ENCODE measurements around the gene CNFN. TPM values are rescaled to one million over a fixed set of nuclear protein-coding genes. Genes with fewer than 3 reads are reported as not detected.

The CNFN gene
- total and polyA plus RNA-seq, 2 experiments from 2014 or later = 6.7 to 54.5 TPM

- TF ChIP-seq REST (IDR thresholded peaks at IDR 0.05; ENCODE audit: unreplicated experiment) = no peak
These were observed 2.1 kb upstream of the CNFN start (continued) for GRCh38 chr19:42392165-42392564.

- Histone ChIP-seq H3K4me2 (no peak overlapping the region), H4K20me1 (replicated peaks; ENCODE audit: insufficient read depth) (no peaks in the 10 kb centered on the region), H3F3A (replicated peaks; ENCODE audit: low read depth) (no peaks in the 10 kb centered on the region), H3K4me3 (no peak overlapping the region), H3K27ac (ENCODE audit: low read depth) (no peak overlapping the region), H3K79me2 (replicated peaks; ENCODE audit: insufficient read depth) (no peaks in the 10 kb centered on the region), H3K36me3 (ENCODE audit: insufficient read depth) (no peaks in the 10 kb centered on the region), H2AFZ (no peak overlapping the region), H3K27me3 (ENCODE audit: insufficient read depth) (peaks cover 15% of the 10 kb centered on the region), H3K4me1 (ENCODE audit: insufficient read depth) (no peaks in the 10 kb centered on the region; the same call in 1 of the 2 replicates), H3K9me2 (ENCODE audit: insufficient read depth) (no peaks in the 10 kb centered on the region)
- DNase-seq (ENCODE audit: low spot score) = no peak
- Mint-ChIP-seq H3K4me1 (peaks cover 19% of the 10 kb centered on the region), H3K9me3 (no peaks in the 10 kb centered on the region), H3K27me3 (ENCODE audit: insufficient read depth, low read depth, poor library complexity) (peaks cover 17% of the 10 kb centered on the region), H3K36me3 (ENCODE audit: low read depth) (peaks cover 3% of the 10 kb centered on the region; the same call in 1 of the 3 replicates), H3K27ac (no peak overlapping the region), H3K4me3 (no peak overlapping the region)
- no peak for ATAC-seq
- TF ChIP-seq STAT1 (IDR thresholded peaks at IDR 0.05; ENCODE audit: unreplicated experiment) = no peak
- no peak for TF ChIP-seq EZH2 (IDR thresholded peaks at IDR 0.05; ENCODE audit: low read depth, unreplicated experiment)
- TF ChIP-seq ZNF331 (CRISPR knock-in tag; IDR thresholded peaks at IDR 0.05; ENCODE audit: low read depth) = no peak
- TF ChIP-seq EZH2phosphoT487 (IDR thresholded peaks at IDR 0.05; ENCODE audit: unreplicated experiment) = no peak
- no peak for TF ChIP-seq CTCF (conservative IDR thresholded peaks at IDR 0.05; ENCODE audit: low read depth in 2 of 2)
- no peak for TF ChIP-seq CREB1 (CRISPR knock-in tag; IDR thresholded peaks at IDR 0.05; ENCODE audit: low read depth)
- no peak for TF ChIP-seq ZNF114 (CRISPR knock-in tag; IDR thresholded peaks at IDR 0.05)
- no peak for TF ChIP-seq REST (IDR thresholded peaks at IDR 0.05; ENCODE audit: unreplicated experiment)
- no peak for TF ChIP-seq POLR2AphosphoS5 (IDR thresholded peaks at IDR 0.05; ENCODE audit: low read depth)
- no peak for TF ChIP-seq JUNB (IDR thresholded peaks at IDR 0.05; ENCODE audit: unreplicated experiment)
These were observed 1.1 kb downstream of the CNFN start for GRCh38 chr19:42388851-42389489.
